ENCODE data around the gene HLF. TPM values are rescaled to one million over a fixed set of nuclear protein-coding genes. Genes with fewer than 3 reads are reported as not detected.

HLF gene
- total RNA-seq, 4 donors from 2014 or later: 59.4 to 186 (median 126) TPM

DNA sequence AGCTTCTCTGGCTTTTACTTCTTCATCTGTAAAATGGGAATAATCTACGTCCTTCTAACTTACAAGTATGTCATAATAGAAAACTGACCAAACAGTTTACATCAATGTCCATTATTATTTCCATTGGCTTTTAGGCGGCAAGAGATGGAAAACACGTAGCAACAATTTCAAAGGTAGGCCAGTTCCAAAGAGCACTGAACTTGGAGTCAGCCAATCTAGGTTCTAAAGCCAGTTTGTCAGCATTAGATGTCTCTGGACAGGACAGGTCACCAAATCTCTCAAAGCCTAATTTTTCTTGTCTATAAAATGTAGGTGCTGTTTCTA, 17.6 kb downstream of the HLF start:
- no peak for ATAC-seq
- H3K9me3 ChIP-seq: no peaks in the 10 kb centered on the region
- TF ChIP-seq POLR2AphosphoS5 (IDR thresholded peaks at IDR 0.05): no peak
- TF ChIP-seq, protein P1, sequence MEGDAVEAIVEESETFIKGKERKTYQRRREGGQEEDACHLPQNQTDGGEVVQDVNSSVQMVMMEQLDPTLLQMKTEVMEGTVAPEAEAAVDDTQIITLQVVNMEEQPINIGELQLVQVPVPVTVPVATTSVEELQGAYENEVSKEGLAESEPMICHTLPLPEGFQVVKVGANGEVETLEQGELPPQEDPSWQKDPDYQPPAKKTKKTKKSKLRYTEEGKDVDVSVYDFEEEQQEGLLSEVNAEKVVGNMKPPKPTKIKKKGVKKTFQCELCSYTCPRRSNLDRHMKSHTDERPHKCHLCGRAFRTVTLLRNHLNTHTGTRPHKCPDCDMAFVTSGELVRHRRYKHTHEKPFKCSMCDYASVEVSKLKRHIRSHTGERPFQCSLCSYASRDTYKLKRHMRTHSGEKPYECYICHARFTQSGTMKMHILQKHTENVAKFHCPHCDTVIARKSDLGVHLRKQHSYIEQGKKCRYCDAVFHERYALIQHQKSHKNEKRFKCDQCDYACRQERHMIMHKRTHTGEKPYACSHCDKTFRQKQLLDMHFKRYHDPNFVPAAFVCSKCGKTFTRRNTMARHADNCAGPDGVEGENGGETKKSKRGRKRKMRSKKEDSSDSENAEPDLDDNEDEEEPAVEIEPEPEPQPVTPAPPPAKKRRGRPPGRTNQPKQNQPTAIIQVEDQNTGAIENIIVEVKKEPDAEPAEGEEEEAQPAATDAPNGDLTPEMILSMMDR (IDR thresholded peaks at IDR 0.05): no peak
- no peak overlapping the region for H3K4me3 ChIP-seq
- peak overlapping the region; percentile 94 to 99 (median 96) for H3K27ac ChIP-seq
- H3K36me3 ChIP-seq: peaks cover 0 to 9% of the 10 kb centered on the region in 2 donors
- no peaks in the 10 kb centered on the region for H3K27me3 ChIP-seq
- peaks cover 63 to 100% (median 63%) of the 10 kb centered on the region in 3 donors for H3K4me1 ChIP-seq
- 75 to 80% methylated on average over 1 to 3 of the region's 3 CpGs for WGBS, 2 donors (ENCODE audit: low coverage in 1 of 2)

DNA sequence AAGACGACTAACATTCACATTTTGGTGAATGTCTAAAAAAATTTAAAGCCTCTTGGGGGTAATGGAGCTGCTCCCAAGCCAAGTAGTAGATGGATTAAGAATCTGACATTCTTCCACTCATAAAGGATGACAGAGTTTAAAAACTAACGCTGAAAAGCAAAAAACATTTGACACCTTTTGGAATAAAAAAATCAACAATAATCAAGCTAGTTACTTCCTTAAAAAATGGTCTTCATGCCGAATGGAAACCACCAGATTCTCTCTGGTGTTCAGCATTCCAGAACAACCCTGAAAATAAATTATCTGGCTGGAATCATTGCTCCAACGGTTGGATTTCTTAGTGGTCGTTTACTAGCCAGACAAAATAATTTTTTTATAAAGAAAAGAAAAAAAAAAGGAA, 18.0 kb downstream of the HLF start:
- H3K27me3 ChIP-seq: no peaks in the 10 kb centered on the region
- no peak for ATAC-seq
- WGBS, 2 donors (ENCODE audit: low coverage in 1 of 2): 22 to 24% methylated on average over 5 of the region's 5 CpGs
- no peaks in the 10 kb centered on the region for H3K9me3 ChIP-seq
- no peak overlapping the region for H3K4me3 ChIP-seq
- peak overlapping the region; percentile 94 to 99 (median 96) for H3K27ac ChIP-seq
- TF ChIP-seq EP300 (IDR thresholded peaks at IDR 0.05): no peak
- TF ChIP-seq, protein P1 (IDR thresholded peaks at IDR 0.05): no peak
- TF ChIP-seq POLR2A (IDR thresholded peaks at IDR 0.05): no peak
- no peak for TF ChIP-seq POLR2AphosphoS5 (IDR thresholded peaks at IDR 0.05)
- peaks cover 63 to 100% (median 64%) of the 10 kb centered on the region in 3 donors for H3K4me1 ChIP-seq
- peaks cover 0 to 9% of the 10 kb centered on the region in 2 donors for H3K36me3 ChIP-seq

DNA sequence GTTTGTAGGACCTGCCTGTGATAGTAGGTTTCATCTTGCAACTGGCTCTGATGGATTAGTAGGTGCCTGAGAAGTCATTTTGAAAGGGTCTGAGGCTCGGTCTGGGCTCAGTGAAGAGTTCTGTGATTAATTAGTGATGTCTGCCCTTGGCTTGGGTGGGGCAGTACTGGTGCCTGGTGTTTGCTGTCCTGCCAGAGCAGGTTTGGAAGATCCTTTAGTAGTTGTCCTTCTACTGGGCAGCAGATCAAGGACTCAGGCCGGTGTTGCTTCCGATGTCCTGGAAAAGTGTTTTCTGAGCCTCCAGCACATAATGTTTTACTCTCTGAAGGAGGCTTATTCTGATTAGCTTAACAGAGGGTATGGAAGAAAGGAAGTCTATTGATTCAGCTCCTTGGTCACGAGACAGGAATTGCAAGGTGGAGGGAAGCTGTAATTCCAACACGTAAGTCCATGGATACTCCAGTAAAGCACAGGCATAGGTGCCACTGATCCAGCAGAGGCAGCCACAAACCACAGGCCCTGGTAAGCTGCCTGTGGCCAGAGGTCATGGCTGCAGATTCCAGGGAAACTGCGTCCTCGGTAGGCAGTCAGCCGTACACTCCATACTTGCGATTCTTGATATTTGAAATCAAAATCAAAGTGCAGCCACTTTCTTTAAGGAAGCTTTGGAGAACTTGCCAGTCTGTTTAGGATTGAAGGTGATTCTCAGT, 18.7 kb downstream of the HLF start:
- H3K4me1 ChIP-seq: peaks cover 59 to 100% (median 62%) of the 10 kb centered on the region in 3 donors
- TF ChIP-seq, protein P1 (IDR thresholded peaks at IDR 0.05): no peak
- TF ChIP-seq EP300 (IDR thresholded peaks at IDR 0.05) (no peak), POLR2A (IDR thresholded peaks at IDR 0.05) (no peak), POLR2AphosphoS5 (IDR thresholded peaks at IDR 0.05) (no peak)
- H3K27ac ChIP-seq: peak overlapping the region; percentile 94 to 99 (median 96)
- ATAC-seq: no peak
- no peaks in the 10 kb centered on the region for H3K27me3 ChIP-seq
- peaks cover 0 to 9% of the 10 kb centered on the region in 2 donors for H3K36me3 ChIP-seq
- H3K4me3 ChIP-seq: peak overlapping the region in 1 of 2 donors; percentile 12
- no peaks in the 10 kb centered on the region for H3K9me3 ChIP-seq
- WGBS, 2 donors (ENCODE audit: low coverage in 1 of 2): 40 to 72% methylated on average over 2 to 4 of the region's 9 CpGs

DNA sequence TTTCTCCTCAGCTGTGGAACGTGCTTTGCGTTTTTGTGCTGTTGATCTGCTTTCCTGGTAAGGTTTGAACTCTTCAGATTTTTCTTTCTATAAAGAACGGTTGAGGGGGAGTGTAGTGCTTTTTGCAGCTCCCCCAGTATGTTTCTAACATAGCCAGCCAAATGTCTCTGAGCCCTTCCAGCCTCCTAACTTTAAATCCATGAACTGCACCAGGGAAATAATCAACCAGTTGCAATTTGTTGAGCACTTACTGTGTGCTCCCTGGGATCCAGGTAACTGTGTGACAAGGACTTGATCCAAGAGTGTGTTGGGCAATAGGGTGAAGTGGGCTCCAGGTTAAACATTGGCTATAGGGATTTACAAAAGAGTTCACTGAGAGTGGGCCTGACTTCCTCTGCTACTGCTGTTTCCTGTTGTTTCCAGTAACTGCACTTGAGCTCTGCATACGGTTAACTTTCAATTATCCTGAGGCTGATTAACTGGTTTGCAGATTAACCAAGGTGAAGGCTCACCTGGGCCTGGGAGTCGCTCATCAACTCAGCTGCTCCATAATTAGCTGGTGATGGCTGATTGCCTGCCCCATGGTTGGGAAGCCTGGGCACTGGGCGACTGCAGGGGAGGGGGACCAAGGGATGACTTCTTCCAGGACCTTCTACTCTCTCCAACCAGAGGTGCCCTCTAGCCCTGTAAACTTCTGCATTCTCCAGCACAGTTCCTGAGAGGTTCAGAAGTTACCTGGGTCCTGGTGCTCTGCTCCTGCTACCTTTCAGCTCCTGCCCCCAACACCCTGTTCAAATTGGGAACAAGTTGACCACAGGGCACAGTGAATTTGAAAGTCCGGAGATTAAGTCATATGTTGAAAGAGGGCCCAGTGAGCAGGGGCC, 19.5 kb downstream of the HLF start:
- ATAC-seq: no peak
- peak overlapping the region; percentile 94 to 99 (median 96) for H3K27ac ChIP-seq
- H3K4me3 ChIP-seq: peak overlapping the region in 1 of 2 donors; percentile 12
- peaks cover 54 to 100% (median 66%) of the 10 kb centered on the region in 3 donors for H3K4me1 ChIP-seq
- TF ChIP-seq POLR2A (IDR thresholded peaks at IDR 0.05) (no peak), POLR2AphosphoS5 (IDR thresholded peaks at IDR 0.05) (no peak), EP300 (IDR thresholded peaks at IDR 0.05) (no peak)
- no peaks in the 10 kb centered on the region for H3K9me3 ChIP-seq
- no peaks in the 10 kb centered on the region for H3K27me3 ChIP-seq
- 44 to 68% methylated on average over 2 to 5 of the region's 7 CpGs for WGBS, 2 donors (ENCODE audit: low coverage in 1 of 2)
- peaks cover 0 to 14% of the 10 kb centered on the region in 2 donors for H3K36me3 ChIP-seq

DNA sequence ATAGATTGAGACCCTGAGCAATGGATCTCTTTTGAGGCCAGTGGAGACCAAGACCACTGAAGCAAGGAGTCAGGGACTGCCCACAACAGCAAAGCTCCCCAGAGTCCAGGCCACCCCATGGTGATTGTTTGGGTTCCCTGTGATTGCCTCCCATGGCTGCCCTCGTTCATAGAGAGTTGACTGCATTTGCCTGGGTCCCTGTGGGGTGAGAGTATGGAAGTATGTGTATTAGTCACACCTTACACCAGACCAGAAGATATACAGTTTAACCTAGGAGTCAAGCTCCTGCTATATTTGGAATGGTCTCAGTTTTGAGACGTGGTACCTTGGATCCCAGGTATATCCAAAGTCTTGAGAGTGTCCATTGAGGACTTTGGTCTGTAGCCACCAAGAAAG, 20.2 kb downstream of the HLF start:
- 0 to 37% methylated on average over 1 to 2 of the region's 2 CpGs for WGBS, 2 donors (ENCODE audit: low coverage in 1 of 2)
- H3K36me3 ChIP-seq: peaks cover 0 to 16% of the 10 kb centered on the region in 2 donors
- peak; percentile 10 for ATAC-seq
- H3K4me3 ChIP-seq: no peak overlapping the region
- no peak for TF ChIP-seq POLR2AphosphoS5 (IDR thresholded peaks at IDR 0.05)
- TF ChIP-seq POLR2A (IDR thresholded peaks at IDR 0.05): no peak
- TF ChIP-seq EP300 (IDR thresholded peaks at IDR 0.05): no peak
- TF ChIP-seq, protein P1 (IDR thresholded peaks at IDR 0.05): no peak
- peaks cover 48 to 100% (median 66%) of the 10 kb centered on the region in 3 donors for H3K4me1 ChIP-seq
- no peaks in the 10 kb centered on the region for H3K27me3 ChIP-seq
- no peaks in the 10 kb centered on the region for H3K9me3 ChIP-seq
- peak overlapping the region; percentile 94 to 99 (median 96) for H3K27ac ChIP-seq
